ENCODE measurements around the gene GRAMD1A.
"Not testable (repeated sequence)": the region's sequence is repeated elsewhere in the genome, so short reads cannot be mapped to it uniquely, and the experiment has no call there.

Gene GRAMD1A

GRCh38 chr19:35021596-35021995, 21.5 kb downstream of the GRAMD1A start:
- no peak for DNase-seq

- no peak for DNase-seq
Measured at GRCh38 chr19:35022460-35022859, 22.3 kb downstream of the GRAMD1A start.

GRCh38 chr19:35023428-35023827, 23.3 kb downstream of the GRAMD1A start:
- no peak for DNase-seq

GRCh38 chr19:35024095-35024494, 24.0 kb downstream of the GRAMD1A start:
- no peak for DNase-seq

- no peak for DNase-seq
Measured at GRCh38 chr19:35025969-35026368, 25.8 kb downstream of the GRAMD1A start.

GRCh38 chr19:35026418-35026817, 26.3 kb downstream of the GRAMD1A start:
- no peak for DNase-seq

- DNase-seq, result no peak
Measured at GRCh38 chr19:35027009-35027408, 26.9 kb downstream of the GRAMD1A start.

- no peak for DNase-seq
Measured at GRCh38 chr19:35027851-35028599, 27.9 kb downstream of the GRAMD1A start.

- DNase-seq, result not testable (repeated sequence)
Measured at GRCh38 chr19:35028600-35028885, 28.4 kb downstream of the GRAMD1A start.

- DNase-seq, result not testable (repeated sequence)
Measured at GRCh38 chr19:35029275-35029736, 29.2 kb downstream of the GRAMD1A start.

GRCh38 chr19:35029737-35030256, 29.7 kb downstream of the GRAMD1A start:
- DNase-seq, result no peak

- peak; percentile 50 for DNase-seq
Measured at GRCh38 chr19:35030257-35031071, 30.3 kb downstream of the GRAMD1A start, which contains the start of gene SCN1B. Gene SCN1B, plus strand, starts transcription at chr19:35030470. Its CDS starts 351 bp downstream, at chr19:35030821.

- DNase-seq, result no peak
Measured at GRCh38 chr19:35031072-35031881, 31.2 kb downstream of the GRAMD1A start.

- no peak for DNase-seq
Measured at GRCh38 chr19:35032356-35032865, 32.3 kb downstream of the GRAMD1A start.

- DNase-seq, result no peak
Measured at GRCh38 chr19:35033067-35034004, 33.2 kb downstream of the GRAMD1A start.

- no peak for DNase-seq
Measured at GRCh38 chr19:35034005-35034502, 33.9 kb downstream of the GRAMD1A start.

- DNase-seq, result no peak
Measured at GRCh38 chr19:35034588-35035382, 34.7 kb downstream of the GRAMD1A start.

GRCh38 chr19:35037716-35038622, 37.8 kb downstream of the GRAMD1A start:
- no peak for DNase-seq

All from activated CD4-positive, alpha-beta T cell treated with anti-CD3 and anti-CD28 coated beads for 1 hour (primary cell).